ENCODE results near the gene EYS. TPM values are rescaled to one million over a fixed set of nuclear protein-coding genes. Genes with fewer than 3 reads are reported as not detected.

EYS gene
- total RNA-seq, 1 experiment from 2014 or later: not detected

GRCh38 chr6:64227863-64228262 lies 1479.2 kb downstream of the EYS start:
- no peak overlapping the region for H3K27ac Mint-ChIP-seq (ENCODE audit: unreplicated experiment)
- no peaks in the 10 kb centered on the region for H3K4me1 Mint-ChIP-seq (ENCODE audit: low read depth, unreplicated experiment)
- intact Hi-C loops (cut with micrococcal nuclease; ENCODE audit: unreplicated experiment): no loop called here
- Histone ChIP-seq H3K9me3 (no peaks in the 10 kb centered on the region), H3K4me1 (no peaks in the 10 kb centered on the region), H3K4me3 (ENCODE audit: low read depth, low read length) (no peak overlapping the region), H3K27me3 (replicated peaks; ENCODE audit: control insufficient read depth, insufficient read depth, low read length) (no peaks in the 10 kb centered on the region), H3K36me3 (ENCODE audit: control insufficient read depth, insufficient read depth, low read length) (no peaks in the 10 kb centered on the region)
- BruUV-seq (replicated peaks): no TSS peak
- DNase-seq: no peak
- TF ChIP-seq, protein P1, sequence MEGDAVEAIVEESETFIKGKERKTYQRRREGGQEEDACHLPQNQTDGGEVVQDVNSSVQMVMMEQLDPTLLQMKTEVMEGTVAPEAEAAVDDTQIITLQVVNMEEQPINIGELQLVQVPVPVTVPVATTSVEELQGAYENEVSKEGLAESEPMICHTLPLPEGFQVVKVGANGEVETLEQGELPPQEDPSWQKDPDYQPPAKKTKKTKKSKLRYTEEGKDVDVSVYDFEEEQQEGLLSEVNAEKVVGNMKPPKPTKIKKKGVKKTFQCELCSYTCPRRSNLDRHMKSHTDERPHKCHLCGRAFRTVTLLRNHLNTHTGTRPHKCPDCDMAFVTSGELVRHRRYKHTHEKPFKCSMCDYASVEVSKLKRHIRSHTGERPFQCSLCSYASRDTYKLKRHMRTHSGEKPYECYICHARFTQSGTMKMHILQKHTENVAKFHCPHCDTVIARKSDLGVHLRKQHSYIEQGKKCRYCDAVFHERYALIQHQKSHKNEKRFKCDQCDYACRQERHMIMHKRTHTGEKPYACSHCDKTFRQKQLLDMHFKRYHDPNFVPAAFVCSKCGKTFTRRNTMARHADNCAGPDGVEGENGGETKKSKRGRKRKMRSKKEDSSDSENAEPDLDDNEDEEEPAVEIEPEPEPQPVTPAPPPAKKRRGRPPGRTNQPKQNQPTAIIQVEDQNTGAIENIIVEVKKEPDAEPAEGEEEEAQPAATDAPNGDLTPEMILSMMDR (IDR thresholded peaks at IDR 0.05; ENCODE audit: insufficient read depth in 1 of 2, low read depth in 1 of 2, low read length in 1 of 2, severe bottlenecking in 1 of 2, unreplicated experiment in 1 of 2): no peak
- POLR2A ChIA-PET: no interaction called here
- H3K27me3 Mint-ChIP-seq (ENCODE audit: insufficient read depth, unreplicated experiment): no peaks in the 10 kb centered on the region
- no peaks in the 10 kb centered on the region for H3K9me3 Mint-ChIP-seq (ENCODE audit: unreplicated experiment)
- CTCF ChIA-PET: no interaction called here
- no peak overlapping the region for H3K4me3 Mint-ChIP-seq (ENCODE audit: unreplicated experiment)
- H3K36me3 Mint-ChIP-seq (ENCODE audit: insufficient read depth, unreplicated experiment): no peaks in the 10 kb centered on the region

GRCh38 chr6:64225503-64225902 lies 1481.5 kb downstream of the EYS start:
- ChIA-PET POLR2A (no interaction called here), CTCF (interaction anchor here (0.6 kb wide), 1 partner anchor 299 kb away, joined by 3 read pairs; no protein-coding TSS in a partner anchor)
- no peaks in the 10 kb centered on the region for H3K4me1 ChIP-seq
- BruUV-seq (replicated peaks): no TSS peak
- Mint-ChIP-seq H3K4me3 (ENCODE audit: unreplicated experiment) (no peak overlapping the region), H3K36me3 (ENCODE audit: insufficient read depth, unreplicated experiment) (no peaks in the 10 kb centered on the region), H3K4me1 (ENCODE audit: low read depth, unreplicated experiment) (no peaks in the 10 kb centered on the region), H3K9me3 (ENCODE audit: unreplicated experiment) (no peaks in the 10 kb centered on the region), H3K27ac (ENCODE audit: unreplicated experiment) (no peak overlapping the region), H3K27me3 (ENCODE audit: insufficient read depth, unreplicated experiment) (no peaks in the 10 kb centered on the region)
- intact Hi-C loops (cut with micrococcal nuclease; ENCODE audit: unreplicated experiment): no loop called here
- H3K9me3 ChIP-seq: no peaks in the 10 kb centered on the region
- DNase-seq: no peak
- no peaks in the 10 kb centered on the region for H3K27me3 ChIP-seq (replicated peaks; ENCODE audit: control insufficient read depth, insufficient read depth, low read length)
- no peak overlapping the region for H3K4me3 ChIP-seq (ENCODE audit: low read depth, low read length)
- no peaks in the 10 kb centered on the region for H3K36me3 ChIP-seq (ENCODE audit: control insufficient read depth, insufficient read depth, low read length)
- TF ChIP-seq, protein P1 (IDR thresholded peaks at IDR 0.05; ENCODE audit: insufficient read depth in 1 of 2, low read depth in 1 of 2, low read length in 1 of 2, severe bottlenecking in 1 of 2, unreplicated experiment in 1 of 2): no peak

DNA sequence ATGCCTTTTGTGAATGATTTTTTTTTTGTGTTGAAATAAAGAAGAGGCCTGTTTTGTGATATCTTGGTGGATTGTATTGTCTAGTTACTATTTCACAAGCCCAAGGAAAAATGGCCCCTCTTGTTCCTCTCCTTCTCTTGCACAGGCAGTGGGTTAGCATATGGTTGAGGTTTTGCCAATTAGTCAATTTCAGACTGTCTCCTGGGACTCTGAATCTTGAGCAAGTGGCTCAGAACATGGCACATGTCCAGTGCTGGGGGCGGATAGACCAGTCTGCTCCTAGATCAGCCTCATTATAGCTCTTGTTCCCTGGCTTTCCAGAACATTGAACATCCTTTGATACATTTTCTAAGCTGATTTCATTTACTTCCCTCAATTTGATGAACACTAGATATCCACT lies 1482.2 kb downstream of the EYS start:
- Mint-ChIP-seq H3K27me3 (ENCODE audit: insufficient read depth, unreplicated experiment) (no peaks in the 10 kb centered on the region), H3K36me3 (ENCODE audit: insufficient read depth, unreplicated experiment) (no peaks in the 10 kb centered on the region), H3K9me3 (ENCODE audit: unreplicated experiment) (no peaks in the 10 kb centered on the region), H3K4me1 (ENCODE audit: low read depth, unreplicated experiment) (no peaks in the 10 kb centered on the region), H3K4me3 (ENCODE audit: unreplicated experiment) (no peak overlapping the region), H3K27ac (ENCODE audit: unreplicated experiment) (no peak overlapping the region)
- intact Hi-C loops (cut with micrococcal nuclease; ENCODE audit: unreplicated experiment): no loop called here
- ChIA-PET POLR2A (no interaction called here), CTCF (no interaction called here)
- DNase-seq: no peak
- TF ChIP-seq, protein P1 (IDR thresholded peaks at IDR 0.05; ENCODE audit: insufficient read depth in 1 of 2, low read depth in 1 of 2, low read length in 1 of 2, severe bottlenecking in 1 of 2, unreplicated experiment in 1 of 2): no peak
- no TSS peak for BruUV-seq (replicated peaks)
- Histone ChIP-seq H3K4me1 (no peaks in the 10 kb centered on the region), H3K4me3 (ENCODE audit: low read depth, low read length) (no peak overlapping the region), H3K36me3 (ENCODE audit: control insufficient read depth, insufficient read depth, low read length) (no peaks in the 10 kb centered on the region), H3K9me3 (no peaks in the 10 kb centered on the region), H3K27me3 (replicated peaks; ENCODE audit: control insufficient read depth, insufficient read depth, low read length) (no peaks in the 10 kb centered on the region)

Data from Caco-2 (cell line).